Ovary (tissue), 9 donors: Measurements from ENCODE around the gene NAA10. TPM values are rescaled to one million over a fixed set of nuclear protein-coding genes. Genes with fewer than 3 reads are reported as not detected.

Experiments
- DNase-seq, 5 donors: peaks; one replicate each; pipeline ENCODE4 v3.0.0-alpha.2; 2019 to 2020
- H3K27ac ChIP-seq, 2 donors: fragments of 200-600 bp; one replicate each; pipeline versions ENCODE4 v1.5.1 to v1.8.0; 2019 to 2022
- H3K27me3 ChIP-seq: fragments of 200-600 bp; one replicate; pipeline ENCODE4 v1.8.0; 2022
- H3K36me3 ChIP-seq: fragments of 200-600 bp; sonication (generic); one replicate; pipeline ENCODE4 v1.5.1; 2019
- H3K4me1 ChIP-seq: one replicate; pipeline ENCODE4 v1.8.1; 2013; ENCODE audit warnings: mild to moderate bottlenecking, moderate library complexity; ENCODE audit not compliant: insufficient read depth
- H3K4me3 ChIP-seq: fragments of 200-600 bp; sonication (generic); one replicate; pipeline ENCODE4 v1.5.1; 2017
- H3K9me3 ChIP-seq, 2 donors: fragments of 200-600 bp in 1 of 2; sonication (generic) in 1 of 2; one replicate each; pipeline versions ENCODE4 v1.5.1 to v1.8.1; 2013 to 2019; ENCODE audit warnings: mild to moderate bottlenecking in 1 of 2, moderate library complexity in 1 of 2
- EP300 ChIP-seq: sonication (generic); formaldehyde crosslinking; IDR thresholded peaks from one replicate; pipeline ENCODE4 v1.6.1; 2017; ENCODE audit warnings: antibody characterized with exemption
- POLR2A ChIP-seq: fragments of 450-650 bp; IDR thresholded peaks from one replicate; pipeline ENCODE4 v1.6.1; 2017; ENCODE audit warnings: antibody characterized with exemption, mild to moderate bottlenecking, moderate library complexity
- WGBS, 3 donors: extraction: QIAGEN DNeasy Blood & Tissue Kit in 1 of 3; methylation state at CpG; one replicate each; pipeline versions ENCODE4 v1.1.5 to v1.1.7; 2013 to 2017; 5-methylcytosine and 5-hydroxymethylcytosine counted together
- intact Hi-C, 4 donors: fragments of 100-400 bp; cut with DNase I; formaldehyde crosslinking; loops; one replicate each; pipeline versions ENCODE4 v1.11.0 to v1.15.1; 2022 to 2023
- polyA plus RNA-seq, 2 donors: library from polyadenylated mRNA; stranded (reverse); fragments of 200-250 nt in 1 of 2; fragments of 350-450 nt in 1 of 2; fragmentation: Illumina TruSeq in 1 of 2; extraction: RNeasy Lipid Tissue Mini Kit (QIAGEN cat#74804) in 1 of 2; gene quantifications; one replicate each; pipeline ENCODE4 v1.2.3, GENCODE V29; 2013 to 2014
- total RNA-seq, 7 donors: library from RNA; depleted of rRNA in 2 of 7; stranded (reverse); fragments of >200 nt in 2 of 7; fragmentation: NEBNext Ultra II Directional in 3 of 7; extraction: Animal tissue kit (Norgen Biotek cat#: 25700) in 3 of 7; gene quantifications; one replicate each; pipeline versions ENCODE4 v1.1.0 to v1.2.4, GENCODE V29; 2016 to 2023
- TF ChIP-seq, protein P1 (sequence below), 3 donors: fragments of 450-650 bp in 2 of 3; fragments of 200-600 bp in 1 of 3; IDR thresholded peaks; one replicate each; pipeline versions ENCODE4 v1.5.1 to v1.8.0; 2016 to 2022; ENCODE audit warnings: antibody characterized with exemption in 3 of 3, mild to moderate bottlenecking in 1 of 3
- donor health status: DM: no; HTN: no; CAD: no; lungs with moderate emphysema.
- donor health status: DM: no; HTN: no; CAD: no.
- donor health status: Bipolar disorder and iron deficiency.
- donor health status: DM: yes; HTN: yes; CAD: no.
- donor health status: DM: no; HTN: no; CAD: no.
- donor health status: DM: yes; HTN: yes; CAD: no.

The NAA10 gene
- total and polyA plus RNA-seq, 9 donors: 36.7 to 95.5 (median 64.9) TPM

DNA sequence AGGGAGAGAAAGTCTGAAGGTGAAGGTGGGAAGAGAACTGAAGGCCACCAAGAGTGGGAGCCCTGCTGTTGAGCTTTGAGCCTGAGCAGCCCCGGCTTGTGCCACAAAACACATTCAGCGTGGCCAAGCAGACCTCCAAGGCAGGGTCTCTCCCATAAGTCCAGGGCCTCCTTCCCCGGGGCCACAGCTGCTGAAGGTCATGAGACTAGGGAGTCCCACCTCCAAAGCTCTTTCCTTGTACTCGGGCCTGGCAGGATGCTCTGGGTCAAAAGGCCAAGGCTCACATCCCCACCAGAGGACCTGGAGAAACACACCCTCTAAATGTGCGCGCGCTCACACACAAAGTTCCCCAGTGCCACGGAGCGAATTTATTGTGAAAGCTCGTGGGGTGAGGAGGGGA is 5.3 kb downstream of the NAA10 start:
- no peak overlapping the region for H3K27ac ChIP-seq
- intact Hi-C loops: no loop called here
- H3K36me3 ChIP-seq: no peaks in the 10 kb centered on the region
- DNase-seq: peak in 1 of 5 donors; percentile 41
- H3K4me1 ChIP-seq: peaks cover 15% of the 10 kb centered on the region
- WGBS, 3 donors: 69 to 81% (median 72%) methylated on average over 10 of the region's 10 CpGs
- TF ChIP-seq, protein P1, sequence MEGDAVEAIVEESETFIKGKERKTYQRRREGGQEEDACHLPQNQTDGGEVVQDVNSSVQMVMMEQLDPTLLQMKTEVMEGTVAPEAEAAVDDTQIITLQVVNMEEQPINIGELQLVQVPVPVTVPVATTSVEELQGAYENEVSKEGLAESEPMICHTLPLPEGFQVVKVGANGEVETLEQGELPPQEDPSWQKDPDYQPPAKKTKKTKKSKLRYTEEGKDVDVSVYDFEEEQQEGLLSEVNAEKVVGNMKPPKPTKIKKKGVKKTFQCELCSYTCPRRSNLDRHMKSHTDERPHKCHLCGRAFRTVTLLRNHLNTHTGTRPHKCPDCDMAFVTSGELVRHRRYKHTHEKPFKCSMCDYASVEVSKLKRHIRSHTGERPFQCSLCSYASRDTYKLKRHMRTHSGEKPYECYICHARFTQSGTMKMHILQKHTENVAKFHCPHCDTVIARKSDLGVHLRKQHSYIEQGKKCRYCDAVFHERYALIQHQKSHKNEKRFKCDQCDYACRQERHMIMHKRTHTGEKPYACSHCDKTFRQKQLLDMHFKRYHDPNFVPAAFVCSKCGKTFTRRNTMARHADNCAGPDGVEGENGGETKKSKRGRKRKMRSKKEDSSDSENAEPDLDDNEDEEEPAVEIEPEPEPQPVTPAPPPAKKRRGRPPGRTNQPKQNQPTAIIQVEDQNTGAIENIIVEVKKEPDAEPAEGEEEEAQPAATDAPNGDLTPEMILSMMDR (IDR thresholded peaks at IDR 0.05): no peak
- TF ChIP-seq POLR2A: no peak
- TF ChIP-seq EP300: no peak
- H3K9me3 ChIP-seq: no peaks in the 10 kb centered on the region
- H3K27me3 ChIP-seq: no peaks in the 10 kb centered on the region
- H3K4me3 ChIP-seq: no peak overlapping the region

DNA sequence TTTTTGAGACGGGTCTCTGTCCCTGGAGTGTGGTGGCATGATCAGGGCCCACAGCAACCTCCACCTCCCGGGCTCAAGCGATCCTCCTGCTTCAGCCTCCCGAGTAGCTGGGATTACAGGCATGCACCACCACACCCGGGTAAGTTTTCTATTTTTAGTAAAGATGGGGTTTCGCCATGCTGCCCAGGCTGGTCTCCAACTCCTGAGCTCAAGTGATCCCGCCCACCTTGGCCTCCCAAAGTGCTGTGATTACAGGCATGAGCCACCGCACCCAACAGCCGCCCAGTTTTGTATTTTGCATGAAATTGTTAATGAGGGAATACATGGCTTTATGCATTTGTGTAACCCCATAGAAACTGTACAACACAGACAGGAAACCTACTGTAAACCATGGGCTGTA is 6.0 kb downstream of the NAA10 start:
- Histone ChIP-seq H3K9me3 (no peaks in the 10 kb centered on the region), H3K4me3 (no peak overlapping the region), H3K27me3 (no peaks in the 10 kb centered on the region), H3K27ac (no peak overlapping the region), H3K4me1 (peaks cover 10% of the 10 kb centered on the region), H3K36me3 (no peaks in the 10 kb centered on the region)
- 61 to 77% (median 62%) methylated on average over 9 of the region's 9 CpGs for WGBS, 3 donors
- TF ChIP-seq EP300 (no peak), POLR2A (no peak)
- TF ChIP-seq, protein P1 (IDR thresholded peaks at IDR 0.05): no peak
- no peak for DNase-seq
- intact Hi-C loops: loop anchor here in 1 of 4 donors (1.0 kb wide), 1 partner anchor 38 kb away; no protein-coding TSS in a partner anchor

DNA sequence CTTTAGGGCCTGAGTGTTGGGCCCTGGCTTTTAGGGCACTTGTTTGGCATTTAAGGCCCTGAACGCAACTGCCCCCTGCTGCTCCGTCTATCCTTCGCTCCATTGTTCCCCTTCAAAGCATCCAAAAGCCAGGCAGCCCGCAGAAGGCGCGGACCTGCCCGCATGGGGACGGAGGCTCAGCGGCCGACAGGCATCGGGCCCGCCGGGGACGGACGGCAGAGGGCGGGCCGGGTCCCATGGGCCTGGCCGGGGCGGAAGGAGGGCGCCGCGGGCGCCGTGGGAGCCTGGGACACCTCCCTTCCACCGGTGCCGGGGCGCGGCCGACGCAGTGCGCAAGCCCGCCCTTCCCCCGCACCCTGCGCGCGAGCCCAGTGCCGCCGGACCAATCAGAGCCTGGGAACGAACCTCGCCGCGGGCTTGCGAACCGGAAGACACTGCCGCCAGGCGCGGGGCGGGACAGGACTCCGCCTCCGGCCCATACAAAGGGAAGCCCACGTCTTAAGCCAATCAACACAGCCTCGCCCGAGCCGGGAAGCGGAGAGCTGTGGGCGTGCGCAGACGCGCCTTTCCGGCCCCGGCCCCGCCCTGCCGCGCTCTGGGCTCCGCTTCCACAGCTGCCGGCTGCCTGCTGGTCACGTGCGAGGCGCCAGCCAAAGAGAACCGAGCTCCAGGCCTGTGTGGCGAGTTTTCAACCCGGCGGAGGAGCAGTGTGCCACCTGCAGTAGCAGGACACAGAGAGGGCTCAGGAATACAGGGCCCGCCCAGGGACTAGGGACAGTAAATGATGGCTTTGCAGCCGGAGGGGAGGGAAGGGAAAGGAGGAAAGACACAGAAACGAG is 6.7 kb downstream of the NAA10 start:
- H3K4me3 ChIP-seq: peak overlapping the region; percentile 69
- H3K9me3 ChIP-seq: no peaks in the 10 kb centered on the region
- no peaks in the 10 kb centered on the region for H3K36me3 ChIP-seq
- H3K4me1 ChIP-seq: peaks cover 8% of the 10 kb centered on the region
- intact Hi-C loops: loop anchor here in 1 of 4 donors (1.0 kb wide), 1 partner anchor 39 kb away; no protein-coding TSS in a partner anchor
- TF ChIP-seq EP300: no peak
- TF ChIP-seq, protein P1 (IDR thresholded peaks at IDR 0.05): peak in 1 of 3 donors; percentile 29
- TF ChIP-seq POLR2A: peak; percentile 85
- H3K27ac ChIP-seq: peak overlapping the region; percentile 64 to 91
- WGBS, 3 donors: 7 to 15% (median 13%) methylated on average over 57 to 76 of the region's 76 CpGs
- H3K27me3 ChIP-seq: no peaks in the 10 kb centered on the region
- DNase-seq: peak; percentile 95 to 98 (median 96)

DNA sequence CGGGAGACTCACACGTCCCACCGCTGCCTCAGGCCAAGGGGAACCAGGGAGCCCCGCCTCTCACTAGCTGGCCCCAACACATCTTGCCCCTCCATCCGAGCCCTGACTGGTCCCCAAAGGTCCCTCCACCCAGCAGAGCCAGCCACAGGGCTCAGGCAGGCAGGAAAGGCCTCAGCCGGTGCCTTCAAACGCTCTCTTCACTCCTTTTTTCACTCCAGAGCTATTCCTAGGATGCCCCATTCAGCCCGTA is 7.2 kb downstream of the NAA10 start:
- WGBS, 3 donors: 14 to 21% (median 20%) methylated on average over 8 of the region's 8 CpGs
- intact Hi-C loops: no loop called here

More for the DNA sequence above, 7.2 kb downstream of the NAA10 start:
- peak overlapping the region; percentile 69 for H3K4me3 ChIP-seq
- H3K4me1 ChIP-seq: peaks cover 10% of the 10 kb centered on the region
- TF ChIP-seq EP300: no peak
- TF ChIP-seq, protein P1 (IDR thresholded peaks at IDR 0.05): no peak
- no peak for TF ChIP-seq POLR2A
- no peaks in the 10 kb centered on the region for H3K27me3 ChIP-seq
- H3K9me3 ChIP-seq: no peaks in the 10 kb centered on the region
- peak in 1 of 5 donors; percentile 63 for DNase-seq
- peak overlapping the region; percentile 64 to 91 for H3K27ac ChIP-seq
- H3K36me3 ChIP-seq: no peaks in the 10 kb centered on the region
